Upper lobe of left lung (tissue), 6 donors: ENCODE data around the gene IGFBP3. TPM values are rescaled to one million over a fixed set of nuclear protein-coding genes. Genes with fewer than 3 reads are reported as not detected.

ENCODE experiments used
- ATAC-seq, 2 donors: fragments of 200-7000 bp; cut with Tn5 transposase; one replicate each; pipeline ENCODE4 v1.9.1; 2022; ENCODE audit warnings: mild to moderate bottlenecking in 2 of 2, moderate library complexity in 2 of 2; ENCODE audit not compliant: low FRiP score in 2 of 2
- DNase-seq, 2 donors: peaks; one replicate each; pipeline ENCODE4 v3.0.0-alpha.2; 2019 to 2020
- H3K27ac ChIP-seq, 4 donors: fragments of 200-600 bp; sonication (generic); one replicate each; pipeline ENCODE4 v1.5.1; 2016 to 2019
- H3K27me3 ChIP-seq, 4 donors: fragments of 200-600 bp; sonication (generic); one replicate each; pipeline ENCODE4 v1.5.1; 2017 to 2019
- H3K36me3 ChIP-seq, 4 donors: fragments of 200-600 bp; sonication (generic); one replicate each; pipeline ENCODE4 v1.5.1; 2016 to 2019
- H3K4me1 ChIP-seq, 4 donors: fragments of 200-600 bp; sonication (generic); one replicate each; pipeline ENCODE4 v1.5.1; 2018 to 2019
- H3K4me3 ChIP-seq, 4 donors: fragments of 200-600 bp; sonication (generic); one replicate each; pipeline ENCODE4 v1.5.1; 2017 to 2019; ENCODE audit warnings: mild to moderate bottlenecking in 2 of 4, moderate library complexity in 1 of 4
- H3K9me3 ChIP-seq, 4 donors: fragments of 200-600 bp; sonication (generic); one replicate each; pipeline ENCODE4 v1.5.1; 2018 to 2019
- EP300 ChIP-seq, 4 donors: sonication (generic); formaldehyde crosslinking; IDR thresholded peaks; one replicate each; pipeline ENCODE4 v1.5.1; 2017; ENCODE audit warnings: antibody characterized with exemption in 4 of 4, control low read depth in 2 of 4
- POLR2A ChIP-seq, 4 donors: fragments of 450-650 bp; IDR thresholded peaks; one replicate each; pipeline ENCODE4 v1.5.1; 2016 to 2017; ENCODE audit warnings: antibody characterized with exemption in 4 of 4, mild to moderate bottlenecking in 2 of 4
- POLR2AphosphoS5 ChIP-seq, 2 donors: sonication (generic); formaldehyde crosslinking; IDR thresholded peaks; one replicate each; pipeline ENCODE4 v1.5.1; 2017; ENCODE audit warnings: antibody characterized with exemption in 2 of 2
- WGBS, 2 donors: methylation state at CpG; one replicate each; pipeline ENCODE4 v1.1.5; 2017 to 2018; 5-methylcytosine and 5-hydroxymethylcytosine counted together
- total RNA-seq, 6 donors: library from RNA; depleted of rRNA in 4 of 6; stranded (reverse); fragments of >200 nt in 4 of 6; gene quantifications; one replicate each; pipeline versions ENCODE4 v1.1.0 to v1.2.1, GENCODE V29; 2016 to 2021
- TF ChIP-seq, protein P1 (sequence below), 6 experiments: fragments of 450-650 bp in 4 of 6; fragments of 200-600 bp in 2 of 6; sonication (generic) in 2 of 6; IDR thresholded peaks; one replicate each; pipeline ENCODE4 v1.5.1; 2016 to 2019; ENCODE audit warnings: antibody characterized with exemption in 6 of 6
- donor health status: DM: no; HTN: no; CAD: no; lungs with moderate emphysema.
- donor health status: DM: no; HTN: yes; CAD: no; lungs with severe emphysema.

The IGFBP3 gene
- total RNA-seq, 6 donors from 2014 or later, result 21.5 to 107 (median 40.1) TPM

DNA sequence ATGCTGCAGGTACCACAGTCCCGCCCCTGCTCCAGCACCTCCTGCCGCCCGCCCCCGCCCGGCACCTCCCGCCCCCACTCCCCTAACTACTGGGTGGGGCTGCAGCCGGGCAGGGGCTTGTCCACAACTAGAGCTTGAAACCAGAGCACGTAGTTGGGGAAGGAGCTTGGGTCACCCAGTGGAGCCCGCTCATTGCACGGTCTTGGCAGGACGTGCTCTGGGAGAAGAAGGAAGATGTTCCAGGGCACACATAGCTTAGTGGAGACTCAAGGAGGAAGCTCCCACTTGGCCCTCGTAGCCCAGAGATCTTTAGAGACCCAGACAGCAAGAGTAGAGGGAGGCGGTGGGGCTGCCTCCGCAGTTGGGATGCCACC is 32.1 kb downstream of the IGFBP3 start:
- no peaks in the 10 kb centered on the region for H3K36me3 ChIP-seq
- peaks cover 0 to 11% (median 9%) of the 10 kb centered on the region in 4 donors for H3K4me1 ChIP-seq
- TF ChIP-seq EP300 (IDR thresholded peaks at IDR 0.05), result no peak
- peak overlapping the region in 3 of 4 donors; percentile 21 to 30 (median 22) for H3K4me3 ChIP-seq
- no peaks in the 10 kb centered on the region for H3K9me3 ChIP-seq
- DNase-seq, result no peak
- 18 to 23% methylated on average over 8 to 9 of the region's 14 CpGs for WGBS, 2 donors
- H3K27me3 ChIP-seq, result peaks cover 0 to 19% (median 7%) of the 10 kb centered on the region in 4 donors
- no peak overlapping the region for H3K27ac ChIP-seq
- ATAC-seq, result no peak

DNA sequence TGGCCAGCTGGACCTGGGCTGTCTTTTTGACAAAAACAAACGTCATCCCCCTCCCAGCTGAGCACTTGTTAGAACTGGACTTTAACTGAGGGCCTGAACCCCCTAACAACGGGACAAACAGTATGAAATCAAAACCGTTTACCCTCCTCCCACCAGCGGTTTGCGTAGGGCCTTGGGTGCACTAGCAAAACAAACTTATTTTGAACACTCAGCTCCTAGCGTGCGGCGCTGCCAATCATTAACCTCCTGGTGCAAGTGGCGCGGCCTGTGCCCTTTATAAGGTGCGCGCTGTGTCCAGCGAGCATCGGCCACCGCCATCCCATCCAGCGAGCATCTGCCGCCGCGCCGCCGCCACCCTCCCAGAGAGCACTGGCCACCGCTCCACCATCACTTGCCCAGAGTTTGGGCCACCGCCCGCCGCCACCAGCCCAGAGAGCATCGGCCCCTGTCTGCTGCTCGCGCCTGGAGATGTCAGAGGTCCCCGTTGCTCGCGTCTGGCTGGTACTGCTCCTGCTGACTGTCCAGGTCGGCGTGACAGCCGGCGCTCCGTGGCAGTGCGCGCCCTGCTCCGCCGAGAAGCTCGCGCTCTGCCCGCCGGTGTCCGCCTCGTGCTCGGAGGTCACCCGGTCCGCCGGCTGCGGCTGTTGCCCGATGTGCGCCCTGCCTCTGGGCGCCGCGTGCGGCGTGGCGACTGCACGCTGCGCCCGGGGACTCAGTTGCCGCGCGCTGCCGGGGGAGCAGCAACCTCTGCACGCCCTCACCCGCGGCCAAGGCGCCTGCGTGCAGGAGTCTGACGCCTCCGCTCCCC is 32.7 kb downstream of the IGFBP3 start, which contains the start of gene IGFBP1:
IGFBP1 (plus strand) TSS at position 304 of the 808 bp plus-strand sequence; CDS start at position 469, 165 bp downstream.
- Histone ChIP-seq H3K27ac (no peak within 1 kb of the TSS), H3K27me3 (peaks cover 0 to 19% (median 7%) of the 10 kb centered on the region in 4 donors), H3K4me3 (peak within 1 kb of the TSS in 3 of 4 donors; percentile 21 to 30 (median 22)), H3K9me3 (no peaks in the 10 kb centered on the region), H3K36me3 (no peaks in the 10 kb centered on the region), H3K4me1 (peaks cover 0 to 11% (median 9%) of the 10 kb centered on the region in 4 donors)
- ATAC-seq (peak in 1 of 2 donors; percentile 32), DNase-seq (peak in 1 of 2 donors; percentile 83)
- 7 to 18% methylated on average over 10 to 22 of the region's 73 CpGs for WGBS, 2 donors
- TF ChIP-seq, protein P1, sequence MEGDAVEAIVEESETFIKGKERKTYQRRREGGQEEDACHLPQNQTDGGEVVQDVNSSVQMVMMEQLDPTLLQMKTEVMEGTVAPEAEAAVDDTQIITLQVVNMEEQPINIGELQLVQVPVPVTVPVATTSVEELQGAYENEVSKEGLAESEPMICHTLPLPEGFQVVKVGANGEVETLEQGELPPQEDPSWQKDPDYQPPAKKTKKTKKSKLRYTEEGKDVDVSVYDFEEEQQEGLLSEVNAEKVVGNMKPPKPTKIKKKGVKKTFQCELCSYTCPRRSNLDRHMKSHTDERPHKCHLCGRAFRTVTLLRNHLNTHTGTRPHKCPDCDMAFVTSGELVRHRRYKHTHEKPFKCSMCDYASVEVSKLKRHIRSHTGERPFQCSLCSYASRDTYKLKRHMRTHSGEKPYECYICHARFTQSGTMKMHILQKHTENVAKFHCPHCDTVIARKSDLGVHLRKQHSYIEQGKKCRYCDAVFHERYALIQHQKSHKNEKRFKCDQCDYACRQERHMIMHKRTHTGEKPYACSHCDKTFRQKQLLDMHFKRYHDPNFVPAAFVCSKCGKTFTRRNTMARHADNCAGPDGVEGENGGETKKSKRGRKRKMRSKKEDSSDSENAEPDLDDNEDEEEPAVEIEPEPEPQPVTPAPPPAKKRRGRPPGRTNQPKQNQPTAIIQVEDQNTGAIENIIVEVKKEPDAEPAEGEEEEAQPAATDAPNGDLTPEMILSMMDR (IDR thresholded peaks at IDR 0.05), result no peak
- TF ChIP-seq POLR2A (IDR thresholded peaks at IDR 0.05) (no peak), POLR2AphosphoS5 (IDR thresholded peaks at IDR 0.05) (no peak), EP300 (IDR thresholded peaks at IDR 0.05) (no peak)

DNA sequence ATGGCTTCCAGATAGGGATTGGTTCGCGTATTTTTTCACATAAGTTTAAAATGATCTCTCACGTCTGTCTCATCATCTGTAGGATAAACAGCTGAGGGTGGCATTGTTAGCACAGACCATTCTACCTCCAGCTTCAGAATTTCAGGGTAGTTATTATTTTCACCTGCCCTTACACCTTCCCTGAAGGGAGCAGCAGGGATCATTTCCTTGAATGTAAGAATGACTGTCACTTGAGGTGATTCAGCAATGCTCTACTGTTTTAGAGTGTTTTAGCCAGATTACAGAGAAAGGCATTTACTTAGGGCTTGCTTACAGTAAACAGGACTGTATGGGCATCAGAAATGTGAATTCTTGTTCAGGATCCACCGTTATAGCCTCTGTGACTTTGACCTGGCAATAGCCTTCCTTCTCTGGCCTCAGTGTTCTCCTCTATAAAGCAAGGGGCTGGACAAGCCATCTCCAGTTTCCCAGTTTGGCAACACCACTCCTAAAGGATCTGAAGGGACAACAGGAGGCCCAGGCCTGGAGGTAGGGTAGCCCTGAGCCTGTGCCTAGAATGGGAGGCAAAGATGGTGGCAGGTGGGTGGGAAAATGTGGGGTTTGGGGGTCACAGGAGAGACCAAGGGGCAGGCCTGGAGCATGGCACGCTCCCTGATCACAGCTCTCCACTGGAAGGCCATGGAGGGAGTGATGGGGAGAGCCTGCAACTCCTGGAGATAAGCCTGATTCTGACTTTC is 34.0 kb downstream of the IGFBP3 start:
- TF ChIP-seq, protein P1 (IDR thresholded peaks at IDR 0.05), result no peak
- no peak for TF ChIP-seq POLR2AphosphoS5 (IDR thresholded peaks at IDR 0.05)
- TF ChIP-seq POLR2A (IDR thresholded peaks at IDR 0.05), result no peak
- no peak for TF ChIP-seq EP300 (IDR thresholded peaks at IDR 0.05)
- no peak for ATAC-seq
- 88 to 92% methylated on average over 5 of the region's 5 CpGs for WGBS, 2 donors
- Histone ChIP-seq H3K27me3 (peaks cover 0 to 19% (median 7%) of the 10 kb centered on the region in 4 donors), H3K4me1 (peaks cover 0 to 11% (median 9%) of the 10 kb centered on the region in 4 donors), H3K27ac (no peak overlapping the region), H3K4me3 (no peak overlapping the region), H3K9me3 (no peaks in the 10 kb centered on the region), H3K36me3 (no peaks in the 10 kb centered on the region)
- no peak for DNase-seq

DNA sequence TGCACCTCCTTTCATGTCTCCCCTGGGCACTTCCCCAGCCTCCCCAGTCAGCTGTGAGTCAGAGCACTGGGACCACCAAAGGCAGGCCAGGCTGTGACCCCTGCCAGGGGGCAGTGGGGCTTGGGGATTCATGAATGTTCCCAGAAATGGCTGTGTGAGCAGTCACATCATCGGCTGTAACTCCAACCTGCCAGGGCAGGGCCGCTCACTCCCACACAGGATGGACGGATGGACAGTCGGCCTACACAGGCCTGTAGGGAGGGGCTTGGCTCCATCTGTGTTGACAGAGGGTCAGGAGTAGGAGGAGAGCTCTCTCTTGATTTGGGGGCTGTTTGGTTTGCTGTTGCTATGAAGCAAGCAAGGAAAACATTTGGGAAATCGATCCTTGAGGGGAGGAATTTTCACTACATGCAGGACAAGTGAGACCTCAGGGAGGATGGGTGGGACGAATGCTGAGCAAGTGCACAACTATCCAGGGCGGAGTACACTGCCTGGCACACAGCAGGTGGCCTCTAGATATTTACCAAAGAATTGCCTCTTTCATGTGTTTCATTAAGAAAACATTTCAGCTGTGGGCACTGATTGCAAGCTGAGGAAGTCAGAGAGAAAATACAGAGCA is 35.7 kb downstream of the IGFBP3 start:
- H3K36me3 ChIP-seq, result no peaks in the 10 kb centered on the region
- no peak for TF ChIP-seq POLR2A (IDR thresholded peaks at IDR 0.05)
- TF ChIP-seq EP300 (IDR thresholded peaks at IDR 0.05), result no peak
- TF ChIP-seq POLR2AphosphoS5 (IDR thresholded peaks at IDR 0.05), result no peak
- TF ChIP-seq, protein P1 (IDR thresholded peaks at IDR 0.05), result no peak
- no peak overlapping the region for H3K27ac ChIP-seq
- ATAC-seq (no peak), DNase-seq (peak in 1 of 2 donors; percentile 32)
- H3K4me3 ChIP-seq, result no peak overlapping the region
- peaks cover 0 to 11% (median 9%) of the 10 kb centered on the region in 4 donors for H3K4me1 ChIP-seq
- no peaks in the 10 kb centered on the region for H3K9me3 ChIP-seq
- WGBS, 2 donors, result 78 to 80% methylated on average over 3 to 7 of the region's 7 CpGs
- peaks cover 0 to 19% (median 7%) of the 10 kb centered on the region in 4 donors for H3K27me3 ChIP-seq

DNA sequence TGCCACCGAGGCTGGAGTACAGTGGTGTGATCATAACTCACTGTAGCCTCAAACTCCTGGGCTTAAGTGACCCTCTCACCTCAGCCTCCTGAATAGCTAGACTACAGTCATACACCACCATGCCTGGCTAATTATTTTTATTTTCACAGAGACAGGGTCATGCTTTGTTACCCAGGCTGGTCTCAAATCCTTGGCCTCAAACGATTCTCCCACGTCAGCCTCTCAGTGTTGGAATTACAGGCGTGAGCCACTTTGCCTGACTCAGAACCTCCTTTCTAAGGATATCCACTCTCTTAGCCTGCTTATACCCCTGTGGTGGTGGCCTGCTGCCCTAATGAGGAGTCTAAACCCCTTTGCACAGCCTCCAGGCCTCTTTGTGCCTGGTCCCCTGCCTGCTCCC is 36.9 kb downstream of the IGFBP3 start:
- DNase-seq (no peak), ATAC-seq (no peak)
- H3K4me3 ChIP-seq, result no peak overlapping the region
- H3K27ac ChIP-seq, result no peak overlapping the region
- H3K9me3 ChIP-seq, result no peaks in the 10 kb centered on the region
- peaks cover 0 to 11% (median 9%) of the 10 kb centered on the region in 4 donors for H3K4me1 ChIP-seq
- no peak for TF ChIP-seq POLR2AphosphoS5 (IDR thresholded peaks at IDR 0.05)
- TF ChIP-seq, protein P1 (IDR thresholded peaks at IDR 0.05), result no peak
- no peak for TF ChIP-seq POLR2A (IDR thresholded peaks at IDR 0.05)
- TF ChIP-seq EP300 (IDR thresholded peaks at IDR 0.05), result no peak
- H3K27me3 ChIP-seq, result peaks cover 0 to 16% (median 7%) of the 10 kb centered on the region in 4 donors
- 82 to 88% methylated on average over 4 of the region's 4 CpGs for WGBS, 2 donors
- no peaks in the 10 kb centered on the region for H3K36me3 ChIP-seq
